MM.1S (cell line): ENCODE results near the gene MOBP.

Experiments used
- EZH2 ChIP-seq: fragments of 300-600 bp; sonication (generic); optimal IDR thresholded peaks from 2 replicates; pipeline ENCODE3; 2017; ENCODE audit warnings: low read depth, mild to moderate bottlenecking, antibody characterized with exemption, low read length, mixed read lengths
- TF ChIP-seq, protein P1 (sequence below): fragments of 300-600 bp; sonication (generic); IDR thresholded peaks from 2 replicates; pipeline ENCODE4 v1.5.1; 2016; ENCODE audit warnings: antibody characterized with exemption, low read length, mixed read lengths

DNA sequence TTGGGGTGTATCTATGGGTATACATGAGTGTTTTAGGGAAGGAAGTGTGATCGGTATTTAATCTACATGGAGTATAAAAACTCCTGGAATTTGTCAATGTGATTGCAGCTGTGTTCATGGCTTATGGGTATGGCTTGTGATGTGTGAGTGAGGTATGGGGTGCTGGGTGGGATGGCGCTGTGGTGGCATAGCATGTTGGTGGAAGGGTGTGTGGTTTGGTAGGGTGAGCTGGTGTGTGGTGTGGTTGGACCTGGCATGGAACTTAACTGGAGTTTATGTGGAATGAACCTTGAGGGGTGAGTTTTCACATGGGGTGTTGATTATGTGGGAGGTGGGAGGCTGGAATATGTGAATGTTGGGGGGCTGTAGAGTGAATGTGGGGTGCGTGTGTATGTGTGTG is 492 bp upstream of the MOBP start:
- TF ChIP-seq, protein P1, sequence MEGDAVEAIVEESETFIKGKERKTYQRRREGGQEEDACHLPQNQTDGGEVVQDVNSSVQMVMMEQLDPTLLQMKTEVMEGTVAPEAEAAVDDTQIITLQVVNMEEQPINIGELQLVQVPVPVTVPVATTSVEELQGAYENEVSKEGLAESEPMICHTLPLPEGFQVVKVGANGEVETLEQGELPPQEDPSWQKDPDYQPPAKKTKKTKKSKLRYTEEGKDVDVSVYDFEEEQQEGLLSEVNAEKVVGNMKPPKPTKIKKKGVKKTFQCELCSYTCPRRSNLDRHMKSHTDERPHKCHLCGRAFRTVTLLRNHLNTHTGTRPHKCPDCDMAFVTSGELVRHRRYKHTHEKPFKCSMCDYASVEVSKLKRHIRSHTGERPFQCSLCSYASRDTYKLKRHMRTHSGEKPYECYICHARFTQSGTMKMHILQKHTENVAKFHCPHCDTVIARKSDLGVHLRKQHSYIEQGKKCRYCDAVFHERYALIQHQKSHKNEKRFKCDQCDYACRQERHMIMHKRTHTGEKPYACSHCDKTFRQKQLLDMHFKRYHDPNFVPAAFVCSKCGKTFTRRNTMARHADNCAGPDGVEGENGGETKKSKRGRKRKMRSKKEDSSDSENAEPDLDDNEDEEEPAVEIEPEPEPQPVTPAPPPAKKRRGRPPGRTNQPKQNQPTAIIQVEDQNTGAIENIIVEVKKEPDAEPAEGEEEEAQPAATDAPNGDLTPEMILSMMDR = no peak
- no peak for TF ChIP-seq EZH2
